CD1c-positive myeloid dendritic cell (primary cell): ENCODE measurements around the gene KIF1B.
"Not testable (repeated sequence)": the region's sequence is repeated elsewhere in the genome, so short reads cannot be mapped to it uniquely, and the experiment has no call there.

Source experiments
- DNase-seq: peaks from one replicate; pipeline ENCODE4 v3.0.0-alpha.2; 2016; ENCODE audit errors: extremely low spot score

The KIF1B gene

GRCh38 chr1:10426535-10426848 lies 216.1 kb downstream of the KIF1B start:
- not testable (repeated sequence) for DNase-seq

GRCh38 chr1:10428984-10429383 lies 218.6 kb downstream of the KIF1B start:
- DNase-seq: no peak

- DNase-seq: peak; percentile 70
Measured at GRCh38 chr1:10429868-10430215, 219.5 kb downstream of the KIF1B start.

DNA sequence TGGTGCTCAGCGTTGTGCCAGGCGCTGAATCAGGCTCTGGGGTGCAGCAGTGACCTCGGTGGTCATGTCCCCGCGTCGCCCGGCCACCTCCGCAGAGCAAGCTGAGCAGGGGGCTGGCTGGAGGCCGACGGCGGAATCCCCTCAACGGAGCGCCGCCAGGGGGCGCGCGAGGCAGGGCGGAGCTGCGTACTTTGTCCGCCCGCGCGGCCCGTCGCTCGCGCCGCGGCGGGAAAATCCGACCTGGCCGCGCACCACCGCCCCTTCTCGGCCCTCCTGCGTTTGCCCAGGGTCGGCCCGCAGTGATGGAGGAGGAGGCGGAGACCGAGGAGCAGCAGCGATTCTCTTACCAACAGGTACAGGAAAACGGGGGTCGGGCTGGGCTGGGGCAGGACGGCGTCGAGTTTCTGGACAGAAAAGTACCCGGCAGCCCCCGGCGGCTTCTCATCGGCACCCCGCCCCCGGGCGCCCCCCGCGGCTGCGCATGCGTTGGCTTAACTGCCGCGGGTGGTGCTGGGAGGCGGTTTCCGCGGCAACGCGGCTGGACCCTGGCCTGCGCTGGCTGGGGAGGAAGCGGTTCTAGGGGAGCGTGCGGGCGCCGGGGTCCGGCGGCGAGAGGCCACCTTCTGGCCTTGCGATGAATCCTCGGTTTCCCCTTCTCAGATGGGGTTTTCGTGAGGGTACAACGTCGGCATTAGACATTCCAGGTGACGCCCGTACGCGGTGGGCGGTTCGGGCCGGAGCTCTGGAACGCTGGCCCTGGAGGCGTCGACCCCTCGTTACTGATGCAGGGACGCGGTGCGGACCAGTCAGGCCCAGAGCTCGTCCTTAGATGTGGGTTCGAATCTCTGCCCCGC lies 220.1 kb downstream of the KIF1B start, which contains the start of gene CENPS:
Gene CENPS (plus strand): TSS at position 218 of the 854 bp plus-strand sequence. CDS start 85 bp downstream, at position 303.
- DNase-seq: peak; percentile 95
